ENCODE results near the gene CADM3.
A peak's percentile ranks its signal among the peaks of the same experiment; 100 is the strongest.

CADM3 gene

GRCh38 chr1:159196543-159196942, 25.1 kb downstream of the CADM3 start:
- Histone ChIP-seq H3K4me1 (no peaks in the 10 kb centered on the region), H3K27me3 (ENCODE audit: control insufficient read depth, insufficient read depth, low read length) (no peaks in the 10 kb centered on the region), H3K9ac (no peak overlapping the region), H3K9me3 (ENCODE audit: control insufficient read depth, low read length) (no peaks in the 10 kb centered on the region), H3K36me3 (ENCODE audit: control insufficient read depth, insufficient read depth, low read length) (no peaks in the 10 kb centered on the region), H3K4me3 (ENCODE audit: low read depth, low read length) (no peak overlapping the region), H3K79me2 (no peaks in the 10 kb centered on the region), H3K4me2 (ENCODE audit: low read length) (no peak overlapping the region), H3K27ac (no peak overlapping the region), H2AFZ (no peak overlapping the region)
- no peak for TF ChIP-seq CTCF (IDR thresholded peaks at IDR 0.05)

- no peaks in the 10 kb centered on the region for H3K4me1 ChIP-seq
- no peaks in the 10 kb centered on the region for H3K79me2 ChIP-seq
- H2AFZ ChIP-seq: no peak overlapping the region
- no peak overlapping the region for H3K9ac ChIP-seq
- H3K27ac ChIP-seq: no peak overlapping the region
- H3K4me3 ChIP-seq (ENCODE audit: low read depth, low read length): no peak overlapping the region
- H3K27me3 ChIP-seq (ENCODE audit: control insufficient read depth, insufficient read depth, low read length): no peaks in the 10 kb centered on the region
- peak; percentile 71 for TF ChIP-seq CTCF (IDR thresholded peaks at IDR 0.05)
- H3K9me3 ChIP-seq (ENCODE audit: control insufficient read depth, low read length): no peaks in the 10 kb centered on the region
- no peaks in the 10 kb centered on the region for H3K36me3 ChIP-seq (ENCODE audit: control insufficient read depth, insufficient read depth, low read length)
- no peak overlapping the region for H3K4me2 ChIP-seq (ENCODE audit: low read length)
Observed at GRCh38 chr1:159197561-159198557, 26.4 kb downstream of the CADM3 start.

GRCh38 chr1:159199901-159200300, 28.5 kb downstream of the CADM3 start:
- H3K36me3 ChIP-seq (ENCODE audit: control insufficient read depth, insufficient read depth, low read length): no peaks in the 10 kb centered on the region
- no peak overlapping the region for H3K27ac ChIP-seq
- H3K4me1 ChIP-seq: no peaks in the 10 kb centered on the region
- no peaks in the 10 kb centered on the region for H3K9me3 ChIP-seq (ENCODE audit: control insufficient read depth, low read length)
- H3K4me2 ChIP-seq (ENCODE audit: low read length): no peak overlapping the region
- H3K9ac ChIP-seq: no peak overlapping the region
- TF ChIP-seq CTCF (IDR thresholded peaks at IDR 0.05): no peak
- H3K79me2 ChIP-seq: no peaks in the 10 kb centered on the region
- H2AFZ ChIP-seq: no peak overlapping the region
- no peak overlapping the region for H3K4me3 ChIP-seq (ENCODE audit: low read depth, low read length)
- H3K27me3 ChIP-seq (ENCODE audit: control insufficient read depth, insufficient read depth, low read length): no peaks in the 10 kb centered on the region

GRCh38 chr1:159200769-159201168, 29.4 kb downstream of the CADM3 start:
- no peaks in the 10 kb centered on the region for H3K27me3 ChIP-seq (ENCODE audit: control insufficient read depth, insufficient read depth, low read length)
- no peak overlapping the region for H3K27ac ChIP-seq
- no peak overlapping the region for H3K4me3 ChIP-seq (ENCODE audit: low read depth, low read length)
- H3K79me2 ChIP-seq: no peaks in the 10 kb centered on the region
- H3K4me1 ChIP-seq: no peaks in the 10 kb centered on the region
- H2AFZ ChIP-seq: no peak overlapping the region
- no peak overlapping the region for H3K9ac ChIP-seq
- H3K36me3 ChIP-seq (ENCODE audit: control insufficient read depth, insufficient read depth, low read length): no peaks in the 10 kb centered on the region
- TF ChIP-seq CTCF (IDR thresholded peaks at IDR 0.05): no peak
- H3K9me3 ChIP-seq (ENCODE audit: control insufficient read depth, low read length): no peaks in the 10 kb centered on the region
- H3K4me2 ChIP-seq (ENCODE audit: low read length): no peak overlapping the region

All from parathyroid adenoma (tissue), 2 donors.